HG02798 (cell line): ENCODE results near the gene CIAO2B.

ENCODE experiments used
- ATAC-seq: cut with Tn5 transposase; IDR thresholded peaks from one replicate; pipeline ENCODE4 v1.9.1; 2021; ENCODE audit warnings: mild to moderate bottlenecking; ENCODE audit not compliant: unreplicated experiment, poor library complexity

The CIAO2B gene

GRCh38 chr16:66923866-66924265, 10.3 kb downstream of the CIAO2B start:
- ATAC-seq = no peak

- no peak for ATAC-seq
These were observed 10.9 kb downstream of the CIAO2B start for GRCh38 chr16:66923247-66923731.

- ATAC-seq = no peak
These were observed 12.3 kb downstream of the CIAO2B start for GRCh38 chr16:66921729-66922450.

- ATAC-seq = no peak
These were observed 13.1 kb downstream of the CIAO2B start for GRCh38 chr16:66920924-66921680.

- ATAC-seq = no peak
These were observed 14.0 kb downstream of the CIAO2B start for GRCh38 chr16:66920299-66920590.

- ATAC-seq = no peak
These were observed 14.5 kb downstream of the CIAO2B start for GRCh38 chr16:66919569-66920298.

GRCh38 chr16:66918803-66919568, 15.2 kb downstream of the CIAO2B start, which contains the start of gene CDH16:
CDH16 (minus strand) TSS chr16:66918885; CDS start chr16:66918065, 820 bp downstream.
- no peak for ATAC-seq

- ATAC-seq = no peak
These were observed 15.8 kb downstream of the CIAO2B start for GRCh38 chr16:66918355-66918754.

- ATAC-seq = no peak
These were observed 16.5 kb downstream of the CIAO2B start for GRCh38 chr16:66917741-66918140.

GRCh38 chr16:66916518-66916917, 17.7 kb downstream of the CIAO2B start:
- no peak for ATAC-seq

GRCh38 chr16:66915041-66915440, 19.2 kb downstream of the CIAO2B start:
- ATAC-seq = no peak

GRCh38 chr16:66914541-66914940, 19.7 kb downstream of the CIAO2B start:
- ATAC-seq = no peak

- ATAC-seq = no peak
These were observed 20.5 kb downstream of the CIAO2B start for GRCh38 chr16:66913711-66914110.

GRCh38 chr16:66913081-66913480, 21.1 kb downstream of the CIAO2B start:
- no peak for ATAC-seq

- no peak for ATAC-seq
These were observed 22.4 kb downstream of the CIAO2B start for GRCh38 chr16:66911801-66912200.

GRCh38 chr16:66911112-66911511, 23.1 kb downstream of the CIAO2B start:
- no peak for ATAC-seq

GRCh38 chr16:66910175-66910940, 23.8 kb downstream of the CIAO2B start:
- no peak for ATAC-seq

GRCh38 chr16:66908762-66909559, 25.2 kb downstream of the CIAO2B start:
- ATAC-seq = no peak

- ATAC-seq = no peak
These were observed 26.1 kb downstream of the CIAO2B start for GRCh38 chr16:66908116-66908515.
